ENCODE data around the gene ADAM17. TPM values are rescaled to one million over a fixed set of nuclear protein-coding genes. Genes with fewer than 3 reads are reported as not detected.

The ADAM17 gene
- total and polyA plus RNA-seq, 8 donors: 4.6 to 18.8 (median 7.4) TPM

- H3K9me3 ChIP-seq: no peaks in the 10 kb centered on the region
- H3K36me3 ChIP-seq: no peaks in the 10 kb centered on the region
- peaks cover 0 to 4% (median 0%) of the 10 kb centered on the region in 3 donors for H3K4me1 ChIP-seq
- ATAC-seq (no peak), FAIRE-seq (no peak), DNase-seq (no peak)
- intact Hi-C loops (cut with DNase I): no loop called here
- H3K4me3 ChIP-seq: no peak overlapping the region
- WGBS, 2 donors: 80 to 96% methylated on average over 1 of the region's 1 CpG
- H3K27me3 ChIP-seq: no peaks in the 10 kb centered on the region
- TF ChIP-seq CTCF (IDR thresholded peaks at IDR 0.05): no peak
- H3K27ac ChIP-seq: no peak overlapping the region
Measured at GRCh38 chr2:9573013-9573720, 17.5 kb upstream of the ADAM17 start.

GRCh38 chr2:9570182-9571060 lies 14.8 kb upstream of the ADAM17 start:
- TF ChIP-seq CTCF (IDR thresholded peaks at IDR 0.05): no peak
- DNase-seq (no peak), ATAC-seq (no peak), FAIRE-seq (no peak)
- H3K9me3 ChIP-seq: no peaks in the 10 kb centered on the region
- H3K36me3 ChIP-seq: no peaks in the 10 kb centered on the region
- no peak overlapping the region for H3K27ac ChIP-seq
- intact Hi-C loops (cut with DNase I): no loop called here
- 75 to 86% methylated on average over 4 of the region's 4 CpGs for WGBS, 2 donors
- no peaks in the 10 kb centered on the region for H3K27me3 ChIP-seq
- H3K4me3 ChIP-seq: no peak overlapping the region
- H3K4me1 ChIP-seq: peaks cover 0 to 4% (median 0%) of the 10 kb centered on the region in 3 donors

- H3K9me3 ChIP-seq: no peaks in the 10 kb centered on the region
- ATAC-seq (peak; percentile 66 to 94 (median 88)), FAIRE-seq (no peak), DNase-seq (peak in 4 of 6 donors; percentile 25 to 60 (median 57))
- TF ChIP-seq CTCF (IDR thresholded peaks at IDR 0.05): no peak
- intact Hi-C loops (cut with DNase I): no loop called here
- peak overlapping the region in 1 of 4 donors; percentile 20 for H3K27ac ChIP-seq
- 85 to 89% methylated on average over 11 of the region's 11 CpGs for WGBS, 2 donors
- no peaks in the 10 kb centered on the region for H3K4me1 ChIP-seq
- no peaks in the 10 kb centered on the region for H3K36me3 ChIP-seq
- no peaks in the 10 kb centered on the region for H3K27me3 ChIP-seq
- H3K4me3 ChIP-seq: no peak overlapping the region
Measured at GRCh38 chr2:9565436-9566153, 10.0 kb upstream of the ADAM17 start.

- no peak for FAIRE-seq
- Histone ChIP-seq H3K9me3 (no peaks in the 10 kb centered on the region), H3K36me3 (no peaks in the 10 kb centered on the region), H3K27ac (no peak overlapping the region), H3K4me1 (peaks cover 0 to 5% (median 5%) of the 10 kb centered on the region in 3 donors), H3K4me3 (no peak overlapping the region), H3K27me3 (no peaks in the 10 kb centered on the region)
- WGBS, 2 donors: 55 to 58% methylated on average over 2 of the region's 2 CpGs
- intact Hi-C loops (cut with DNase I): no loop called here
- ATAC-seq: no peak
- DNase-seq: no peak
- no peak for TF ChIP-seq CTCF (IDR thresholded peaks at IDR 0.05)
Measured at GRCh38 chr2:9560628-9561027, 5.0 kb upstream of the ADAM17 start.

All from pancreas (tissue), 10 donors.